HG02852 (cell line): ENCODE data around the gene GNAS.
"Not testable (repeated sequence)": the region's sequence is repeated elsewhere in the genome, so short reads cannot be mapped to it uniquely, and the experiment has no call there.

Experiments
- ATAC-seq: cut with Tn5 transposase; IDR thresholded peaks from one replicate; pipeline ENCODE4 v1.9.1; 2021; ENCODE audit warnings: mild to moderate bottlenecking, moderate library complexity; ENCODE audit not compliant: unreplicated experiment

The GNAS gene

GRCh38 chr20:58852543-58853271, at the start of gene GNAS:
Gene GNAS, plus strand, starts transcription at chr20:58852716.
- ATAC-seq: no peak

GRCh38 chr20:58803533-58803932, 49.0 kb upstream of the GNAS start:
- no peak for ATAC-seq

GRCh38 chr20:58807801-58808200, 44.7 kb upstream of the GNAS start:
- ATAC-seq: no peak

- ATAC-seq: no peak
Measured at GRCh38 chr20:58808271-58809046, 44.1 kb upstream of the GNAS start.

GRCh38 chr20:58810116-58810878, 42.2 kb upstream of the GNAS start:
- no peak for ATAC-seq

- no peak for ATAC-seq
Measured at GRCh38 chr20:58810879-58811250, 41.7 kb upstream of the GNAS start.

- no peak for ATAC-seq
Measured at GRCh38 chr20:58811334-58811733, 41.2 kb upstream of the GNAS start.

GRCh38 chr20:58813369-58813768, 39.1 kb upstream of the GNAS start:
- ATAC-seq: no peak

GRCh38 chr20:58815448-58815847, 37.1 kb upstream of the GNAS start:
- ATAC-seq: no peak

GRCh38 chr20:58816051-58816450, 36.5 kb upstream of the GNAS start:
- ATAC-seq: no peak

- no peak for ATAC-seq
Measured at GRCh38 chr20:58816957-58817651, 35.4 kb upstream of the GNAS start.

- no peak for ATAC-seq
Measured at GRCh38 chr20:58817748-58818147, 34.8 kb upstream of the GNAS start.

- ATAC-seq: no peak
Measured at GRCh38 chr20:58818586-58819285, 33.8 kb upstream of the GNAS start.

GRCh38 chr20:58819921-58820320, 32.6 kb upstream of the GNAS start:
- ATAC-seq: no peak

- not testable (repeated sequence) for ATAC-seq
Measured at GRCh38 chr20:58820515-58820914, 32.0 kb upstream of the GNAS start.

- ATAC-seq: no peak
Measured at GRCh38 chr20:58822149-58822548, 30.4 kb upstream of the GNAS start.

- no peak for ATAC-seq
Measured at GRCh38 chr20:58822748-58823730, 29.5 kb upstream of the GNAS start.

GRCh38 chr20:58824843-58825242, 27.7 kb upstream of the GNAS start:
- ATAC-seq: no peak

GRCh38 chr20:58825450-58825849, 27.1 kb upstream of the GNAS start:
- ATAC-seq: no peak
